GM12891 (cell line): ENCODE data around the gene DIP2C.

Experiments
- PAX5 ChIP-seq: IDR thresholded peaks from 2 replicates; pipeline ENCODE4 v1.6.1; 2011; ENCODE audit warnings: low read length, moderate library complexity, mild to moderate bottlenecking; ENCODE audit not compliant: insufficient read depth, severe bottlenecking
- POLR2A ChIP-seq: IDR thresholded peaks from 2 replicates; pipeline ENCODE4 v1.6.1; 2011; ENCODE audit warnings: low read depth, low read length, control low read depth
- POLR2AphosphoS5 ChIP-seq: IDR thresholded peaks from 2 replicates; pipeline ENCODE4 v1.6.1; 2011; ENCODE audit warnings: low read depth, low read length, control low read depth
- SPI1 ChIP-seq: IDR thresholded peaks from 2 replicates; pipeline ENCODE4 v1.6.1; 2011; ENCODE audit warnings: low read depth, low read length, control low read depth
- TAF1 ChIP-seq: IDR thresholded peaks from 2 replicates; pipeline ENCODE4 v1.6.1; 2011; ENCODE audit warnings: low read depth, low read length, control low read depth

DNA sequence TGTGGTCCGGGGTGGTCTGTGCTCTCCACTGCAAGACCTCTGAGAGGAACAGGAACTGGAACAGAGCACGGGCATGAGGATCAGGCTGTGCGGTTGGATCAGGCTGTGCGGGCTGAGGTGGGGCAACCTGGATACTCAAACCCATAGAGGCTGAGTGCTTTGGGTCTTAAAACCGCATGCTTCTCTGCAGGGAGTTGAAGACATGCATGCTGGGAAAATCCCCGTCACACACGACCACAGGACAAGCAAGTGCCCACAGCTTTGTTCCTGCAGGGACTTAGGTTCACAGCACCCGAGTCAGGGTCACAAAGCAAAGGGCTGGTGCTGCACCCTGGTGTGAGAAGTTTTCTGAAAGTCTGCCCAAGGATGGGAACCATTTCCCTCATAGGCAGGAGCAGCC is 333.0 kb downstream of the DIP2C start:
- no peak for TF ChIP-seq POLR2AphosphoS5
- no peak for TF ChIP-seq TAF1
- no peak for TF ChIP-seq POLR2A
- no peak for TF ChIP-seq SPI1
- TF ChIP-seq PAX5, result no peak
